Esophagus squamous epithelium (tissue), 4 donors: ENCODE results near the gene FBLN7.

Source experiments
- POLR2A ChIP-seq, 4 donors: fragments of 450-650 bp; IDR thresholded peaks; one replicate each; pipeline ENCODE4 v1.6.1; 2017; ENCODE audit warnings: antibody characterized with exemption in 4 of 4, mild to moderate bottlenecking in 4 of 4, moderate library complexity in 3 of 4
- TF ChIP-seq, protein P1 (sequence below), 6 experiments: fragments of 450-650 bp in 4 of 6; fragments of 200-600 bp in 2 of 6; sonication (generic) in 2 of 6; IDR thresholded peaks; one replicate each; pipeline ENCODE4 v1.5.1; 2016 to 2019; ENCODE audit warnings: antibody characterized with exemption in 6 of 6, mild to moderate bottlenecking in 4 of 6, moderate library complexity in 4 of 6

DNA sequence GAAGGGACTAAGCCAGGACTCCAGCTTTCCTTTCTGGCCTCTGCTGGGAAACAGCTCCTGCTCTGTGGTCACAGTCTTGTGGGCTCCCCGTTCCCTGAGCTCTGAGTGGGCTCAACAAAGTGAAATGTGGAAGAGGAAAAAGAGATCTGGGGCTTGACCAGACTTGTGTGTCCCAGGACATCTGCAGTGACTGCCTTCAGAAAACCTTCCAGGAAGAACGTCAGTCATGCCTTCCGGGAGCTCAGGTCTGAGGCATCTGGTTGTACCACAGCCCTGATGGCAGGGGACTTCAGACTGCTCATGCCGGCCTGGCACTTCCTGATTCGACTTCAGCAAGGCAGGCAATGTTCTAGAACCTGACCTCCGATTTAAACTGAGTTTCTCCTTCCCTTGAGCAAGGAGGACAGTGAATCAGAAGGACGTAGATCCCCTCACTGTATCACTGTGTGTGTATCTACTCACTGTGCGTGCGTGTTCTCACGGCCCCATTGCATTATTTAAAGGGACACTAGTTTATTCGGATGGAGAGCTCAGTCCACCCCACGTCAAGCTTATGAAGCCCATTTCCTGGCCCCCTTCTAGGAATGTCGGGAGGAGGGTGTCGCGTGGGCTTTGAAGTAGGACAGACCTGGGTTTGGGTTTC is 548 bp upstream of the FBLN7 start:
- TF ChIP-seq, protein P1, sequence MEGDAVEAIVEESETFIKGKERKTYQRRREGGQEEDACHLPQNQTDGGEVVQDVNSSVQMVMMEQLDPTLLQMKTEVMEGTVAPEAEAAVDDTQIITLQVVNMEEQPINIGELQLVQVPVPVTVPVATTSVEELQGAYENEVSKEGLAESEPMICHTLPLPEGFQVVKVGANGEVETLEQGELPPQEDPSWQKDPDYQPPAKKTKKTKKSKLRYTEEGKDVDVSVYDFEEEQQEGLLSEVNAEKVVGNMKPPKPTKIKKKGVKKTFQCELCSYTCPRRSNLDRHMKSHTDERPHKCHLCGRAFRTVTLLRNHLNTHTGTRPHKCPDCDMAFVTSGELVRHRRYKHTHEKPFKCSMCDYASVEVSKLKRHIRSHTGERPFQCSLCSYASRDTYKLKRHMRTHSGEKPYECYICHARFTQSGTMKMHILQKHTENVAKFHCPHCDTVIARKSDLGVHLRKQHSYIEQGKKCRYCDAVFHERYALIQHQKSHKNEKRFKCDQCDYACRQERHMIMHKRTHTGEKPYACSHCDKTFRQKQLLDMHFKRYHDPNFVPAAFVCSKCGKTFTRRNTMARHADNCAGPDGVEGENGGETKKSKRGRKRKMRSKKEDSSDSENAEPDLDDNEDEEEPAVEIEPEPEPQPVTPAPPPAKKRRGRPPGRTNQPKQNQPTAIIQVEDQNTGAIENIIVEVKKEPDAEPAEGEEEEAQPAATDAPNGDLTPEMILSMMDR (IDR thresholded peaks at IDR 0.05), result no peak
- TF ChIP-seq POLR2A (IDR thresholded peaks at IDR 0.05), result no peak
